Gastroesophageal sphincter (tissue), 4 donors: ENCODE data around the gene GATA3. TPM values are rescaled to one million over a fixed set of nuclear protein-coding genes. Genes with fewer than 3 reads are reported as not detected.
A peak's percentile ranks its signal among the peaks of the same experiment; 100 is the strongest.
"Not testable (repeated sequence)": the region's sequence is repeated elsewhere in the genome, so short reads cannot be mapped to it uniquely, and the experiment has no call there.

Experiments
- ATAC-seq: fragments of 150-250 bp; one replicate; pipeline ENCODE4 v1.9.1; 2016; ENCODE audit warnings: mild to moderate bottlenecking, moderate library complexity
- H3K27ac ChIP-seq, 4 donors: fragments of 200-600 bp; sonication (generic) in 3 of 4; 1 replicate in 3 of 4; 2 replicates in 1 of 4; pipeline ENCODE4 v1.5.1; 2016 to 2019
- H3K27me3 ChIP-seq: fragments of 200-600 bp; sonication (generic); one replicate; pipeline ENCODE4 v1.5.1; 2019
- H3K36me3 ChIP-seq, 2 donors: fragments of 200-600 bp; sonication (generic); one replicate each; pipeline ENCODE4 v1.5.1; 2019; ENCODE audit warnings: control low read depth in 1 of 2
- H3K4me1 ChIP-seq, 3 donors: fragments of 200-600 bp; sonication (generic); 1 replicate in 2 of 3; 2 replicates in 1 of 3; pipeline ENCODE4 v1.5.1; 2016 to 2019; ENCODE audit warnings: control low read depth in 2 of 3
- H3K4me3 ChIP-seq, 2 donors: fragments of 200-600 bp; sonication (generic); one replicate each; pipeline ENCODE4 v1.5.1; 2019; ENCODE audit warnings: mild to moderate bottlenecking in 1 of 2, moderate library complexity in 1 of 2
- H3K9me3 ChIP-seq, 3 donors: fragments of 200-600 bp; sonication (generic); one replicate each; pipeline ENCODE4 v1.5.1; 2017 to 2019; ENCODE audit warnings: control low read depth in 2 of 3
- EP300 ChIP-seq: sonication (generic); formaldehyde crosslinking; IDR thresholded peaks from one replicate; pipeline ENCODE4 v1.6.1; 2017; ENCODE audit warnings: antibody characterized with exemption, mild to moderate bottlenecking
- POLR2A ChIP-seq, 2 donors: fragments of 450-650 bp; IDR thresholded peaks; one replicate each; pipeline ENCODE4 v1.6.1; 2017; ENCODE audit warnings: antibody characterized with exemption in 2 of 2, mild to moderate bottlenecking in 2 of 2, moderate library complexity in 1 of 2
- POLR2AphosphoS5 ChIP-seq: sonication (generic); formaldehyde crosslinking; IDR thresholded peaks from one replicate; pipeline ENCODE4 v1.6.1; 2017; ENCODE audit warnings: antibody characterized with exemption
- WGBS, 2 donors: methylation state at CpG; one replicate each; pipeline ENCODE4 v1.1.5; 2018; ENCODE audit warnings: low coverage in 1 of 2; 5-methylcytosine and 5-hydroxymethylcytosine counted together
- total RNA-seq, 4 donors: library from RNA; depleted of rRNA; stranded (reverse); fragments of >200 nt; gene quantifications; one replicate each; pipeline ENCODE4 v1.1.0, GENCODE V29; 2016
- TF ChIP-seq, protein P1 (sequence below), 4 experiments: fragments of 200-600 bp in 2 of 4; fragments of 450-650 bp in 2 of 4; sonication (generic) in 1 of 4; IDR thresholded peaks; one replicate each; pipeline ENCODE4 v1.5.1; 2017 to 2019; ENCODE audit warnings: antibody characterized with exemption in 4 of 4, mild to moderate bottlenecking in 2 of 4, moderate library complexity in 2 of 4

GATA3 gene
- total RNA-seq, 4 donors from 2014 or later, result 0.35 TPM; not detected in 3

DNA sequence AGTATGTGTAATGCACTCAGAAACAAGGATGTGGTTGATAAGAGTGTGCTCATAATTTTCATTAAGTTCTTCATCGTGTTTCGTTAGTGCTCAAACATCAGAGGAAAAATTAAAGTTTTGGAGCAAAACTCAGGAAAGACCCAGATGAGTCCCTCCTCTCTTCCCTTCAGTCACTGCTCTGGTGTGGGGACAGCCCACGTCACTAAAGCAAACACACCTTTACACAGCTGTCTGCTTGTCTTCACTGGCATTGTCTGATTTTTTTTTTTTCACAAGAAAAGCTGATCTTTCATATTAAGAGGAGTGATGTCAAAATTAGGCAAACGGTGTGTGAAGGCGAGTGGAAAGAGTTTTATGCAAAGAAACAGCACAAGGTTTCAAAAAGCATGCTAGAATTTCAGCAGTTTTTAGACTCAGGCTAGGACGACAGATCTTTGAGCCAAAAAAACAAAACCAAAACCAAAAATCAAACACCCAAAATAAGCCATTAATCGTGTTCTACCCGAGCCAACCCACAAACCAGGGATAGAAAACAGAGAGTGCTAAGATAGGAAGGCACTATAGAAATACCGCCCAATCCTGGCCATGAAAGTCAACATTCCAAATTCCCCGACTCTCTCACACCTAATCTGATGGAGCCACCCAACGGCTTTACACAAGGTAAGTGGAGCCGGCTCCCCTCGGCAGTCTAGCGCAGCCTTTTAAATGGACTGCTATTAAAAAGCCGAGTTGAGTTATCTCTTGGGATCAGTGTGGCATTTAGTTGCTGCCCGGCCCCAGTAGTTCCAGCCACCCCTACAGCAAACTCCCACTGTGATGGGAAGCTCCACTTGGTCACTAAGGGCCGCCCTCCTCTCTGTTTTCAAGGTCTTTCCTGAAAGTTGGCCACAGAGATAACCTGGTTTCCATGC is 27.9 kb upstream of the GATA3 start:
- Histone ChIP-seq H3K9me3 (no peaks in the 10 kb centered on the region), H3K27ac (no peak overlapping the region), H3K4me3 (no peak overlapping the region), H3K36me3 (no peaks in the 10 kb centered on the region), H3K27me3 (peaks cover 67% of the 10 kb centered on the region), H3K4me1 (no peaks in the 10 kb centered on the region)
- 47 to 51% methylated on average over 9 to 16 of the region's 17 CpGs for WGBS, 2 donors
- TF ChIP-seq, protein P1, sequence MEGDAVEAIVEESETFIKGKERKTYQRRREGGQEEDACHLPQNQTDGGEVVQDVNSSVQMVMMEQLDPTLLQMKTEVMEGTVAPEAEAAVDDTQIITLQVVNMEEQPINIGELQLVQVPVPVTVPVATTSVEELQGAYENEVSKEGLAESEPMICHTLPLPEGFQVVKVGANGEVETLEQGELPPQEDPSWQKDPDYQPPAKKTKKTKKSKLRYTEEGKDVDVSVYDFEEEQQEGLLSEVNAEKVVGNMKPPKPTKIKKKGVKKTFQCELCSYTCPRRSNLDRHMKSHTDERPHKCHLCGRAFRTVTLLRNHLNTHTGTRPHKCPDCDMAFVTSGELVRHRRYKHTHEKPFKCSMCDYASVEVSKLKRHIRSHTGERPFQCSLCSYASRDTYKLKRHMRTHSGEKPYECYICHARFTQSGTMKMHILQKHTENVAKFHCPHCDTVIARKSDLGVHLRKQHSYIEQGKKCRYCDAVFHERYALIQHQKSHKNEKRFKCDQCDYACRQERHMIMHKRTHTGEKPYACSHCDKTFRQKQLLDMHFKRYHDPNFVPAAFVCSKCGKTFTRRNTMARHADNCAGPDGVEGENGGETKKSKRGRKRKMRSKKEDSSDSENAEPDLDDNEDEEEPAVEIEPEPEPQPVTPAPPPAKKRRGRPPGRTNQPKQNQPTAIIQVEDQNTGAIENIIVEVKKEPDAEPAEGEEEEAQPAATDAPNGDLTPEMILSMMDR (IDR thresholded peaks at IDR 0.05), result no peak
- TF ChIP-seq POLR2AphosphoS5, result no peak
- TF ChIP-seq POLR2A (IDR thresholded peaks at IDR 0.05), result no peak
- no peak for TF ChIP-seq EP300
- no peak for ATAC-seq

DNA sequence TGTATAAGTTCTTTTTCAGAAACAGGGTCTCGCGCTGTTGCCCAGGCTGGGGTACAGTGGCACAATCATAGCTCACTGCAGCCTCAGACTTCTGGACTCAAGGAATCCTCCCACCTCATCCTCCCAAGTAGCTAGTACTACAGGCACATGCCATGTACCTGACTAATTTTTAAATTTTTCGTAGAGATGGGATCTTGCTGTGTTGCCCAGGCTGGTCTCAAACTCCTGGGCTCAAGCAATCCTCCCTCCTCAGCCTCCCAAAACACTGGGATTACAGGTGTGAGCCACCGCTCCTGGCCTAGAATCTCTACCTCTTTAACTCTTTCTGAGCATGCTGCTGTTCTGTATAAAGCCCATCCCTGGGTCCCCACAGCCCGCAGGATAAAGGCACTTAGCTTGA is 23.3 kb upstream of the GATA3 start:
- not testable (repeated sequence) for H3K9me3 ChIP-seq, H3K4me3 ChIP-seq, H3K36me3 ChIP-seq, H3K27ac ChIP-seq, ATAC-seq
- peaks cover 0 to 28% (median 19%) of the 10 kb centered on the region in 3 donors for H3K4me1 ChIP-seq
- H3K27me3 ChIP-seq, result peaks cover 87% of the 10 kb centered on the region
- WGBS, 2 donors, result 59% methylated on average over 3 of the region's 5 CpGs; no CpG with 5 or more reads in 1 of the 2 donors

DNA sequence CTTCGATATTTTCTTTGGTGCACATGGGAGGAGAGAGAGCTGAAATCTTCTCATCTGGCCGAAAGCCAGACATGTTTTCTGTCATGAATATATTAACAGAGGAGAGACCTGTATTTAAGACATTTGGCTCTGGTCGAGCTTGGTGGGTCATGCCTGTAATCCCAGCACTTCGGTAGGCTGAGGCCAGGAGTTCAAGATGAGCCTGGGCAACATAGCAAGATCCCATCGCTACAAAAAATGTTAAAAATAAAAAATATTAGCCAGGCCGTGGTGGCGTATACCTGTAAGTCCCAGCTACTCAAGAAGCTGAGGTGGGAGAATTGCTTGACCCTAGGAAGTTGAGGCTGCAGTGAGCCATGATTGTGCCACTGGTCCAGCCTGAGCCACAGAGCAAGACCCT is 21.9 kb upstream of the GATA3 start:
- Histone ChIP-seq H3K27me3 (peaks cover 87% of the 10 kb centered on the region), H3K36me3 (no peaks in the 10 kb centered on the region), H3K4me1 (peaks cover 0 to 41% (median 25%) of the 10 kb centered on the region in 3 donors), H3K4me3 (no peak overlapping the region), H3K9me3 (no peaks in the 10 kb centered on the region), H3K27ac (no peak overlapping the region)
- 60 to 86% methylated on average over 2 to 5 of the region's 7 CpGs for WGBS, 2 donors
- no peak for ATAC-seq
- TF ChIP-seq POLR2AphosphoS5 (no peak), EP300 (no peak), POLR2A (IDR thresholded peaks at IDR 0.05) (no peak)
- TF ChIP-seq, protein P1 (IDR thresholded peaks at IDR 0.05), result no peak

DNA sequence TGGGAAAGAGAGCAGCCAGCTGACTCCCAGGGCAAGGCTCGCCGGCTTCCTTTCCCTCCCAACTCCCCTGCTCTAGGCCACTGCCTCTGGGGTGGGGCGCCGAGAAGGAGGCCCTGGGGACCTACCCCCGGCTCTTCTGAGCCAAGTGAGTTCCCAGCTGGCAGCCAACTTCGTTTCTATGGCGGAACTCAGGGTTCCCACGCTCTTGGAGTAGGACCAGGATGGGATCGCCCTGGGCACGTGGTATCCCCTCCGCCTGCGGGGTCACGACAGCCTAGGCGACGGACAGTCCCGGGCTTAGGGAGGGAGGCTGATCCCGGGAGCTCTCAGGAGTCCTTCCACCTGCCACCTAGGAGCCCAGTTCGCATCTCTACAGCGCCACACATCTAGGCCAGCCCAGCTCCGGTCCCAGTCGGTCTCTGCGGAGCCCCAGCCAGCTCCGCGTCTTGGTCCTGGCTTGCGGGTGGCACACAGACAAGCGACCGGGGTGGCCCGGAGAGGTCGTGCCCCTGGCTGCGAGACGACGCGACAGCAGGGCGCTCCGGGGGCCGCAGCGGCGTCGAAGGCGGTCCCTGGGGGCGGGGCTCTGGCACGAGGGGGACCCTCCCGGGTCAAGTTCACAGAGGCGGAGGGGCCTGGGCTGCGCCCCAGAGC is 20.5 kb upstream of the GATA3 start:
- no CpG with 5 or more reads among the region's 45 CpGs for WGBS, 2 donors
- ATAC-seq, result no peak
- Histone ChIP-seq H3K36me3 (no peaks in the 10 kb centered on the region), H3K27me3 (peaks cover 94% of the 10 kb centered on the region), H3K27ac (no peak overlapping the region), H3K4me1 (peaks cover 0 to 47% (median 27%) of the 10 kb centered on the region in 3 donors), H3K4me3 (peak overlapping the region in 1 of 2 donors; percentile 32), H3K9me3 (no peaks in the 10 kb centered on the region)
- TF ChIP-seq, protein P1 (IDR thresholded peaks at IDR 0.05), result no peak
- TF ChIP-seq POLR2A (IDR thresholded peaks at IDR 0.05) (no peak), EP300 (no peak), POLR2AphosphoS5 (no peak)

DNA sequence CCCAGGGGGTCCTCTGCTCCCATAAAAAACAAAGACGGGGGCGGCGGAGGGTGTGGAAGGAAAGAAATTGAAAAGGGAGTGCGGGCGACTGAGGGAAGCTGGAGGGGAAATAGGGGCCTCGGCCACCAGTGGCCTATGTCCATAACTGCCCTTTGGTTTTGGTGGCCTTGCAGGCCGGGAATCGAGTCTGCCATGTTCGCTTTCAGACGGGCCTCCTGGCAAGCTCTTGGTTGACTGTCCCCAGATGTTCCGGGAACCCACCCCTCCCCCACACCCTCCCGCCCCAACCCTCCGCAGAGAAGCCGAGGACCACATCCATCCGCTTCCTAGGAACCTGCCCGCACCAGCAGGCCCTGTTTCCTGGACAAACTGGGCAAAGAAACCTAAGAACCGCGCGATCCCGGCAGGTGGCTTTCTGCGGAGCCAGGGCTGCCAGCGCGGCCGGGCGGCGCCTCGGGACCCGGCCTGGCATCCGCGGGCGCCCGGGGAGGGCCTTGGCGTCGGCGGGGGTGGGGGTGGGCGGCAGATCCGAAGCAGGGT is 20.0 kb upstream of the GATA3 start:
- no peak for ATAC-seq
- Histone ChIP-seq H3K4me3 (peak overlapping the region in 1 of 2 donors; percentile 32), H3K27ac (no peak overlapping the region), H3K36me3 (no peaks in the 10 kb centered on the region), H3K4me1 (peaks cover 0 to 47% (median 27%) of the 10 kb centered on the region in 3 donors), H3K9me3 (no peaks in the 10 kb centered on the region), H3K27me3 (peaks cover 96% of the 10 kb centered on the region)
- WGBS, 2 donors, result 8 to 20% methylated on average over 1 to 10 of the region's 37 CpGs
- TF ChIP-seq POLR2A (IDR thresholded peaks at IDR 0.05) (no peak), POLR2AphosphoS5 (no peak), EP300 (no peak)
- TF ChIP-seq, protein P1 (IDR thresholded peaks at IDR 0.05), result no peak
